ENCODE measurements around the gene CPA1. TPM values are rescaled to one million over a fixed set of nuclear protein-coding genes. Genes with fewer than 3 reads are reported as not detected.
A peak's percentile ranks its signal among the peaks of the same experiment; 100 is the strongest.

CPA1 gene
- total and polyA plus RNA-seq, 9 of the 15 experiments (the other 6 are each of a cell fraction or from before 2014, with no cell fraction given) = 6.5 TPM; not detected in 8

DNA sequence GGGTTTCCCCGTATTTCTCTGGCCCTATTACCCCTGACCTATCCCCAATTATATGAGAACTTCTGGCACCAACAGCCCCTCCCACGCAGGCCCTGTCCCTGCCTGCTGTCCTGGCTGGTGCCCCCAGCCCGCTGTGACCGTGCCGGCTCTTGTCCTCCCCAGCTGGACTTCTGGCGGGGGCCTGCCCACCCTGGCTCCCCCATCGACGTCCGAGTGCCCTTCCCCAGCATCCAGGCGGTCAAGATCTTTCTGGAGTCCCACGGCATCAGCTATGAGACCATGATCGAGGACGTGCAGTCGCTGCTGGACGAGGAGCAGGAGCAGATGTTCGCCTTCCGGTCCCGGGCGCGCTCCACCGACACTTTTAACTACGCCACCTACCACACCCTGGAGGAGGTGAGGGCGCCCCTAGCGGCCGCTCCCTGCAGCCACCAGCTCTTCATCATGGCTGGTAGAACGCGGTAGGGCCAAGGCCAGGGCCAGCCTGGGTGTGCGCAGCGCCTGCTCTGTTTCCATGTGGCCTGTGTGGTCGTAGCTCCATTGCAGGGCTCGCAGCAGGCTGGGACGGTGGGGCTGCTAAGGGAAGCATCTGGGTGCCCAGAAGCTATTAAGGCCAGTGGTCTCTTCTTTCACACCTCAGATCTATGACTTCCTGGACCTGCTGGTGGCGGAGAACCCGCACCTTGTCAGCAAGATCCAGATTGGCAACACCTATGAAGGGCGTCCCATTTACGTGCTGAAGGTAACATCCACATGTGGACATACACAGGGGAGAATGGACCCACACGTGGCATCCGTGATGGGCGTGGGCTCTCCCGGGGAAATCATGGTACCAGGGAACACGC is 1.4 kb downstream of the CPA1 start (continued):
- TF ChIP-seq MLLT1 (IDR thresholded peaks at IDR 0.05) (peak in 1 of 2 experiments; percentile 54; a peak in 1 of 4 replicates), FOXM1 (IDR thresholded peaks at IDR 0.05; ENCODE audit: low read depth) (no peak), FOXM1 (CRISPR knock-in tag; IDR thresholded peaks at IDR 0.05; ENCODE audit: low read depth) (0 out of 2 replicates have a peak, but pooled peaks have one; percentile 37), CBX3 (IDR thresholded peaks at IDR 0.05; ENCODE audit: borderline replicate concordance in 1 of 2, low read length in 2 of 2) (peak in 1 of 2 experiments; percentile 74; a peak in 2 of 3 replicates), FIP1L1 (IDR thresholded peaks at IDR 0.05; ENCODE audit: low read depth, low read length, poor library complexity, severe bottlenecking) (no peak), USF2 (CRISPR knock-in tag; IDR thresholded peaks at IDR 0.05) (0 out of 2 replicates have a peak, but pooled peaks have one; percentile 4), PTBP1 (IDR thresholded peaks at IDR 0.05; ENCODE audit: low read depth, low read length) (no peak), RAD21 (CRISPR knock-in tag; conservative IDR thresholded peaks at IDR 0.05 in 1 of 2, IDR thresholded peaks at IDR 0.05 in 1 of 2) (peak in 1 of 2 experiments; percentile 37; a peak in 2 of 4 replicates), MCM2 (IDR thresholded peaks at IDR 0.05; ENCODE audit: low read depth) (no peak), RBFOX2 (IDR thresholded peaks at IDR 0.05; ENCODE audit: low read depth, low read length) (peak; percentile 52), HNRNPH1 (optimal IDR thresholded peaks at IDR 0.05; ENCODE audit: low read depth, low read length) (no peak), NCOA6 (IDR thresholded peaks at IDR 0.05) (no peak)
- TF ChIP-seq, protein P1, sequence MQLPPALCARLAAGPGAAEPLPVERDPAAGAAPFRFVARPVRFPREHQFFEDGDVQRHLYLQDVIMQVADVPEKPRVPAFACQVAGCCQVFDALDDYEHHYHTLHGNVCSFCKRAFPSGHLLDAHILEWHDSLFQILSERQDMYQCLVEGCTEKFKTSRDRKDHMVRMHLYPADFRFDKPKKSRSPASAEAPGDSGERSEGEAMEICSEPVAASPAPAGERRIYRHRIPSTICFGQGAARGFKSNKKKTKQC (CRISPR knock-in tag; IDR thresholded peaks at IDR 0.05) = peak; percentile 61; the same call in 1 of the 2 replicates

Measured in K562 (cell line).